ENCODE results near the gene SLC26A6.

DNA sequence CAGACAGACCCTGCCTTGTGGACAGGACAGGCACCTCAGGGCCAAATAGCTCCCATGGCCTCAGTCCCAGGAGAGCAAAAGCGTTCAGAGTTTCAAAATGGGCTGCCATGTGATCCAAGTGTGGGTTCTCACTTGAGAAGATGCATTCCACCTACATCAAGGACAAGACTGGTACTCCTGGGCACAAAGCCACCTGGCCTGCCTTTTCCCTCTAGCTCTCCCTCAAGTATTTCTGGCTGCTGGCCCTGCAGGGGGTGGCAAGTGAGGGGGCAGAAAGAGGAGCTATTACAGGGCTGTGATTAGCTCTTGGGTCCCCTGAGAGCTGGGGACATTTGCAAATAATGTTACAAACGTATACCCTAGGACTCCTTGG is 33.7 kb downstream of the SLC26A6 start:
- TF ChIP-seq POLR2A (IDR thresholded peaks at IDR 0.05; ENCODE audit: low read depth, low read length), result no peak
- TF ChIP-seq TAF1 (IDR thresholded peaks at IDR 0.05; ENCODE audit: low read depth, low read length), result no peak
- TF ChIP-seq POLR2AphosphoS5 (IDR thresholded peaks at IDR 0.05; ENCODE audit: low read depth, low read length), result no peak
- TF ChIP-seq SPI1 (IDR thresholded peaks at IDR 0.05; ENCODE audit: low read depth, low read length), result no peak
- TF ChIP-seq PAX5 (IDR thresholded peaks at IDR 0.05; ENCODE audit: insufficient read depth, low read length, severe bottlenecking), result no peak
- no peak for TF ChIP-seq POU2F2 (IDR thresholded peaks at IDR 0.05; ENCODE audit: low read depth, low read length)
